SK-N-SH (cell line): Measurements from ENCODE around the gene ZNF775.

Source experiments
- CHD2 ChIP-seq: fragments of 150-350 bp; IDR thresholded peaks from 2 replicates; pipeline ENCODE4 v1.6.1; 2018; ENCODE audit warnings: low read length; ENCODE audit not compliant: partially characterized antibody
- ELF1 ChIP-seq: IDR thresholded peaks from 2 replicates; pipeline ENCODE4 v1.4.0; 2012
- EP300 ChIP-seq, 2 experiments: IDR thresholded peaks; 2 replicates each; pipeline versions ENCODE4 v1.4.0 to v1.6.1; 2012; ENCODE audit warnings: borderline replicate concordance in 1 of 2, low read depth in 1 of 2, low read length in 1 of 2
- GATA2 ChIP-seq: sonication (generic); formaldehyde crosslinking; IDR thresholded peaks from 2 replicates; pipeline ENCODE4 v1.5.0; 2020; ENCODE audit warnings: mild to moderate bottlenecking, missing genetic modification reagents
- MXI1 ChIP-seq: IDR thresholded peaks from 2 replicates; pipeline ENCODE4 v1.6.1; 2012; ENCODE audit warnings: mild to moderate bottlenecking, low read depth, low read length, improper control_type of control experiment
- POLR2AphosphoS5 ChIP-seq: IDR thresholded peaks from 2 replicates; pipeline ENCODE4 v1.6.1; 2012; ENCODE audit warnings: low read depth, low read length
- RXRA ChIP-seq: IDR thresholded peaks from 2 replicates; pipeline ENCODE4 v1.4.0; 2012; ENCODE audit warnings: low read depth, mild to moderate bottlenecking, borderline replicate concordance
- TAF1 ChIP-seq: IDR thresholded peaks from 2 replicates; pipeline ENCODE4 v1.6.1; 2012; ENCODE audit warnings: low read depth, mild to moderate bottlenecking, low read length, moderate library complexity, borderline replicate concordance
- YY1 ChIP-seq: IDR thresholded peaks from 2 replicates; pipeline ENCODE4 v1.4.0; 2012; ENCODE audit warnings: low read depth, mild to moderate bottlenecking
- TF ChIP-seq, protein P1 (sequence below): IDR thresholded peaks from 2 replicates; pipeline ENCODE4 v1.4.0; 2012; ENCODE audit warnings: low read depth
- TF ChIP-seq, protein P2 (sequence below): fragments of 200-600 bp; sonication (generic); IDR thresholded peaks from 2 replicates; pipeline ENCODE4 v1.6.1; 2017; ENCODE audit warnings: antibody characterized with exemption, mild to moderate bottlenecking, moderate library complexity

DNA sequence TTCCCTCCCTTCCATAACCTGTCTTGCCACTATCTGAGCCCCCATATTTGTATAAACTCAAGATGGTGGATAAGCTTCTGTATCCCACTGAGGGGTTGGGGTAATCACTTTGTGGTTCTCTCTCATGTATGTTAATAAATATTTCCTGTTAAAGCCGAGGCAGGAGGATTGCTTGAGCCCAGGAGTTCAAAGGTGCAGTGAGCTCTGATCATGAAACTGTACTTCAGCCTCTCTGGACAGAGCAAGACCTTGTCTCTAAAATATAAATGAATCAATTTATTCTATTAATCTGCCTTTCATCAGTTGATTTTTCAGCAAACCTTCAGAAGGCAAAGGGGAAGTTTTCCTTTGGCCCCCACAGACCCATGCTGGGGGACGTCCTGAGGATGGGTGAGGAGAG is 35.9 kb upstream of the ZNF775 start:
- TF ChIP-seq GATA2 (CRISPR knock-in tag) = no peak
- TF ChIP-seq EP300 (IDR thresholded peaks at IDR 0.05; ENCODE audit: borderline replicate concordance in 1 of 2, low read depth in 1 of 2, low read length in 1 of 2) = no peak
- no peak for TF ChIP-seq TAF1
- TF ChIP-seq POLR2AphosphoS5 = no peak
- no peak for TF ChIP-seq RXRA
- TF ChIP-seq, protein P1, sequence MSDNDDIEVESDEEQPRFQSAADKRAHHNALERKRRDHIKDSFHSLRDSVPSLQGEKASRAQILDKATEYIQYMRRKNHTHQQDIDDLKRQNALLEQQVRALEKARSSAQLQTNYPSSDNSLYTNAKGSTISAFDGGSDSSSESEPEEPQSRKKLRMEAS = no peak
- TF ChIP-seq, protein P2, sequence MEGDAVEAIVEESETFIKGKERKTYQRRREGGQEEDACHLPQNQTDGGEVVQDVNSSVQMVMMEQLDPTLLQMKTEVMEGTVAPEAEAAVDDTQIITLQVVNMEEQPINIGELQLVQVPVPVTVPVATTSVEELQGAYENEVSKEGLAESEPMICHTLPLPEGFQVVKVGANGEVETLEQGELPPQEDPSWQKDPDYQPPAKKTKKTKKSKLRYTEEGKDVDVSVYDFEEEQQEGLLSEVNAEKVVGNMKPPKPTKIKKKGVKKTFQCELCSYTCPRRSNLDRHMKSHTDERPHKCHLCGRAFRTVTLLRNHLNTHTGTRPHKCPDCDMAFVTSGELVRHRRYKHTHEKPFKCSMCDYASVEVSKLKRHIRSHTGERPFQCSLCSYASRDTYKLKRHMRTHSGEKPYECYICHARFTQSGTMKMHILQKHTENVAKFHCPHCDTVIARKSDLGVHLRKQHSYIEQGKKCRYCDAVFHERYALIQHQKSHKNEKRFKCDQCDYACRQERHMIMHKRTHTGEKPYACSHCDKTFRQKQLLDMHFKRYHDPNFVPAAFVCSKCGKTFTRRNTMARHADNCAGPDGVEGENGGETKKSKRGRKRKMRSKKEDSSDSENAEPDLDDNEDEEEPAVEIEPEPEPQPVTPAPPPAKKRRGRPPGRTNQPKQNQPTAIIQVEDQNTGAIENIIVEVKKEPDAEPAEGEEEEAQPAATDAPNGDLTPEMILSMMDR = no peak
- no peak for TF ChIP-seq YY1
- TF ChIP-seq CHD2 = no peak
- no peak for TF ChIP-seq MXI1
- no peak for TF ChIP-seq ELF1
